CD4-positive, CD25-positive, alpha-beta regulatory T cell (primary cell): ENCODE data around the gene PPFIBP2. TPM values are rescaled to one million over a fixed set of nuclear protein-coding genes. Genes with fewer than 3 reads are reported as not detected.

ENCODE experiments used
- ATAC-seq, 2 donors: fragments of 150-1000 bp; cut with Tn5 transposase; one replicate each; pipeline ENCODE4 v1.10.0; 2021; ENCODE audit warnings: low read depth in 2 of 2, moderate number of reproducible peaks in 2 of 2, moderate library complexity in 1 of 2
- DNase-seq, 3 donors: peaks; one replicate each; pipeline versions ENCODE4 v3.0.0 to v3.0.0-alpha.2; 2012 to 2022; ENCODE audit warnings: mixed read lengths in 1 of 3
- H3K27ac ChIP-seq: one replicate; pipeline ENCODE4 v1.7.0; 2013; ENCODE audit warnings: mild to moderate bottlenecking, low read length; ENCODE audit not compliant: insufficient read depth, poor library complexity, severe bottlenecking
- H3K27me3 ChIP-seq: one replicate; pipeline ENCODE4 v1.7.0; 2013; ENCODE audit warnings: low read length; ENCODE audit not compliant: control insufficient read depth, insufficient read depth
- H3K36me3 ChIP-seq: one replicate; pipeline ENCODE4 v1.7.0; 2013; ENCODE audit warnings: mild to moderate bottlenecking, low read length, moderate library complexity; ENCODE audit not compliant: control insufficient read depth, insufficient read depth
- H3K4me1 ChIP-seq: 2 replicates; pipeline ENCODE4 v1.7.0; 2013; ENCODE audit warnings: mild to moderate bottlenecking, low read length; ENCODE audit not compliant: insufficient read depth, control insufficient read depth, poor library complexity, severe bottlenecking
- H3K4me3 ChIP-seq: one replicate; pipeline ENCODE4 v1.7.0; 2013; ENCODE audit warnings: low read depth, mild to moderate bottlenecking, low read length, moderate library complexity
- H3K9me3 ChIP-seq, 2 experiments: 1 replicate in 1 of 2; 2 replicates in 1 of 2; pipeline ENCODE4 v1.7.0; 2013; ENCODE audit warnings: low read length in 2 of 2, mild to moderate bottlenecking in 1 of 2, moderate library complexity in 1 of 2; ENCODE audit not compliant: control insufficient read depth in 2 of 2
- H3K27ac Mint-ChIP-seq, 3 donors: one replicate each; pipeline ENCODE4 v1.8.0; 2020 to 2022; ENCODE audit warnings: mild to moderate bottlenecking in 3 of 3, mixed read lengths in 3 of 3, moderate library complexity in 2 of 3
- H3K27me3 Mint-ChIP-seq: one replicate; pipeline ENCODE4 v1.8.0; 2022; ENCODE audit warnings: mild to moderate bottlenecking, mixed read lengths
- H3K36me3 Mint-ChIP-seq: one replicate; pipeline ENCODE4 v1.8.0; 2020; ENCODE audit warnings: mixed read lengths
- H3K4me1 Mint-ChIP-seq, 4 donors: one replicate each; pipeline ENCODE4 v1.8.0; 2020 to 2022; ENCODE audit warnings: mixed read lengths in 4 of 4, mild to moderate bottlenecking in 1 of 4
- H3K4me3 Mint-ChIP-seq, 4 donors: one replicate each; pipeline ENCODE4 v1.8.0; 2020 to 2022; ENCODE audit warnings: mild to moderate bottlenecking in 4 of 4, mixed read lengths in 4 of 4, moderate library complexity in 3 of 4
- H3K9me3 Mint-ChIP-seq, 7 donors: one replicate each; pipeline ENCODE4 v1.8.0; 2020 to 2022; ENCODE audit warnings: mixed read lengths in 7 of 7, mild to moderate bottlenecking in 3 of 7, moderate library complexity in 2 of 7
- polyA plus RNA-seq, 4 donors: library from polyadenylated mRNA; unstranded; fragments of 300-500 nt; fragmentation: Illumina TruSeq; gene quantifications; one replicate each; pipeline ENCODE4 v1.2.3, GENCODE V29; 2021
- total RNA-seq: library from RNA; stranded (reverse); gene quantifications from one replicate; pipeline ENCODE4 v1.2.3, GENCODE V29; 2022

Gene PPFIBP2
- total and polyA plus RNA-seq, 5 donors from 2014 or later = 0.47 to 10.6 (median 4.2) TPM

DNA sequence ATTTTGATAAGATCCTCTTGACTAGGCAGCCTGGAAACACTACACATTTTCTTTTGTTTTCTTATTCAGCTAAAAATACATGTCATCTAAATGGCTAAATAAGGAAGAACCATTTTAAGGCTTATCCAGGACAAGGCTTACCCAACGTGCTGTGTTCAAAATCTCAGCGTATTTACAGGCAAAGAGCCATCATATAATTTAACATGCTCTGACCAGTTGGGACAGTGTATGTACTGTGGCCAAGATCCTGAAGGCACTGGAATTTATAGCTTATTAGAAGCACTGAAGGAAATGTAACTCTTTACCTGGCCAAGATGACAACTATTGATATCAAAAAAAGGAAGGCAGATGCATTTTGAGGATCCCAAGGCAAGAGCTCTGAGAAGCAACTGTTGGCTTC, 71.1 kb downstream of the PPFIBP2 start:
- H3K4me1 ChIP-seq = no peaks in the 10 kb centered on the region
- H3K4me3 Mint-ChIP-seq = no peak overlapping the region
- H3K36me3 Mint-ChIP-seq = peaks cover 5% of the 10 kb centered on the region
- peaks cover 6% of the 10 kb centered on the region for H3K27me3 Mint-ChIP-seq
- no peaks in the 10 kb centered on the region for H3K36me3 ChIP-seq
- peaks cover 0 to 2% (median 0%) of the 10 kb centered on the region in 4 donors for H3K4me1 Mint-ChIP-seq
- no peaks in the 10 kb centered on the region for H3K9me3 ChIP-seq
- no peak for ATAC-seq
- no peak overlapping the region for H3K27ac Mint-ChIP-seq
- H3K4me3 ChIP-seq = no peak overlapping the region
- peaks cover 0 to 1% (median 0%) of the 10 kb centered on the region in 7 donors for H3K9me3 Mint-ChIP-seq
- no peak for DNase-seq
- no peaks in the 10 kb centered on the region for H3K27me3 ChIP-seq
- H3K27ac ChIP-seq = no peak overlapping the region

DNA sequence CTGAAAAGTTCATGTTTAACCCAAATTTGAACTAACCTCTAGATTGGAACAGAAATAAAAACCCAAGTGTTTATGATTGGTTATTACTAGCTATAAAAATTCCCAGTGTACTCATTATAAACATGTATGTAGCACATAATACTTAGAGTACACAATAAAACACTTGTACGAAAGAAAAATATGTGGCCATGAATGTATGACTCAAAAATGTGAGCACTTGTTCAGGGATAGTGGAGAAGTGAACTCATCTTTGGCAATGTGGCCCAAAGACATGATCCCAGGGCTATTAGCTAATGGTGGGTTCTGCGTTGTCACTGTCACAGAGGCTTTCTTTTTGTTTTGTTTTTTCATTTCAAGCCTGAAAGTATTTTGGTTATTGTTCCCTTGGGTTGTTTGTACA, 72.0 kb downstream of the PPFIBP2 start:
- peaks cover 0 to 1% (median 0%) of the 10 kb centered on the region in 7 donors for H3K9me3 Mint-ChIP-seq
- Histone ChIP-seq H3K36me3 (no peaks in the 10 kb centered on the region), H3K27ac (no peak overlapping the region), H3K27me3 (no peaks in the 10 kb centered on the region), H3K4me3 (no peak overlapping the region), H3K4me1 (no peaks in the 10 kb centered on the region), H3K9me3 (no peaks in the 10 kb centered on the region)
- ATAC-seq (no peak), DNase-seq (no peak)
- peaks cover 4% of the 10 kb centered on the region for H3K27me3 Mint-ChIP-seq
- no peak overlapping the region for H3K27ac Mint-ChIP-seq
- peaks cover 0 to 2% (median 1%) of the 10 kb centered on the region in 4 donors for H3K4me1 Mint-ChIP-seq
- H3K36me3 Mint-ChIP-seq = peaks cover 5% of the 10 kb centered on the region
- no peak overlapping the region for H3K4me3 Mint-ChIP-seq

DNA sequence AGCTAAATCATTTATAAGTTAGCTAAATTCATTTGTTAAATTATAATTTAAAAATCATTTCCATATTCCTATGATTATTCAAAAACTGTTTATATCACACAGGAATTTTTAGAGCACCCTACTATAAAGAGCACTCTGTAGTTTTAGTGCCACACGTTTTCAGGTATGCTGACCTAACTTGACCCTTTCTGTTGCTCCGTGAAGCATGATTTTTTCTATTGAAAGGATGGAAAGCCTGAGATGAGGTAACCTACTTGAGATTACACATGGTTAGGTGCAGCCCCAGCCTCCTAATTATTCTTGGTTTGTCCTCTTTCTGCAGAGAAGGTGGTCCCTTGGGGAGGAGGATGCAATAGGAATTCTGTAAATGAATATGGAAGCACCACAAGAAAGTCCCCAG, 72.6 kb downstream of the PPFIBP2 start:
- Mint-ChIP-seq H3K4me3 (no peak overlapping the region), H3K4me1 (peaks cover 0 to 3% (median 1%) of the 10 kb centered on the region in 4 donors), H3K9me3 (peaks cover 0 to 1% (median 0%) of the 10 kb centered on the region in 7 donors), H3K27ac (no peak overlapping the region), H3K36me3 (peaks cover 5% of the 10 kb centered on the region), H3K27me3 (peaks cover 4% of the 10 kb centered on the region)
- Histone ChIP-seq H3K4me3 (no peak overlapping the region), H3K27ac (no peak overlapping the region), H3K27me3 (no peaks in the 10 kb centered on the region), H3K9me3 (no peaks in the 10 kb centered on the region), H3K4me1 (no peaks in the 10 kb centered on the region), H3K36me3 (no peaks in the 10 kb centered on the region)
- ATAC-seq = no peak
- DNase-seq = no peak

DNA sequence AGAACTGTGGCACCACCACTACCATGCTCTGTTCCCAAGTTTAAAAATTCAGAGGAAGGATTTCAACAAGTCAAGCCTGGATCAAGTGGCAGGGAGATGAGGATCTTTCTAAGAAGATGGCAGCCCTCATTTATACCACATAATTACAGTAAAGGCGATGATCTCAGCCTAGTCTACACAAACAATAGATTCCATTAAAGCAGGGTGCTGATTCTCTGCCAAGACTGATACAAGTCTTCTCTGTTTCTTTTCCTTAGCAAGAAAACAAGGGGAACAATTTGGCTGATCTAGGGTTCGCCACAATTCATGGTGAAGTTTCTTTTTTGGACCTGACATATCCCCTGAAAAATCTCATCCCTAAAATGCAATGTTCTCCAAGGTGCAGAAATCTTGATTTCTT, 73.9 kb downstream of the PPFIBP2 start:
- H3K4me3 ChIP-seq = no peak overlapping the region
- H3K9me3 ChIP-seq = no peaks in the 10 kb centered on the region
- Mint-ChIP-seq H3K27ac (no peak overlapping the region), H3K4me1 (peaks cover 0 to 16% (median 10%) of the 10 kb centered on the region in 4 donors), H3K27me3 (no peaks in the 10 kb centered on the region), H3K36me3 (peaks cover 3% of the 10 kb centered on the region), H3K9me3 (no peaks in the 10 kb centered on the region), H3K4me3 (no peak overlapping the region)
- H3K36me3 ChIP-seq = no peaks in the 10 kb centered on the region
- no peaks in the 10 kb centered on the region for H3K4me1 ChIP-seq
- no peaks in the 10 kb centered on the region for H3K27me3 ChIP-seq
- DNase-seq = no peak
- H3K27ac ChIP-seq = no peak overlapping the region
- no peak for ATAC-seq

DNA sequence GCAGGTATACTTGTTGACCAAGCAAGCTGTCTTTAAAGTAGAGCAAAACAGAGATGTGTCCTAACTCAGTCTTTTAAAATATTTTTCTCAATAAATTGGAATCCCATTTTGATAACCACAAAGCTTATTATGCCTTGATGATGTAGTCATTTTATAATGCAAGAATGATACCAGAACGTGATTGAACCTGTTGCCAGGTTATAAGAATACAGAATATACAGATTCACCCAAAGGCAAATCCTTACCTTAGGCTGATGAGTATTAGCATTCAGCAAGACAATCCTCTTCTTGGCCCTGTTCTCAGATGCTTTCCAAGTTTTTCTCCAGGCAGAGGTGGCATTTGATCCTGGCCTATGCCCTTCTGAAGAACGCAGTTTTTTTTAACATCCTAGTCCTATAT, 76.1 kb downstream of the PPFIBP2 start:
- Histone ChIP-seq H3K4me3 (no peak overlapping the region), H3K4me1 (no peaks in the 10 kb centered on the region), H3K27me3 (no peaks in the 10 kb centered on the region), H3K36me3 (no peaks in the 10 kb centered on the region), H3K27ac (no peak overlapping the region), H3K9me3 (no peaks in the 10 kb centered on the region)
- no peaks in the 10 kb centered on the region for H3K9me3 Mint-ChIP-seq
- peaks cover 0 to 22% (median 15%) of the 10 kb centered on the region in 4 donors for H3K4me1 Mint-ChIP-seq
- no peak overlapping the region for H3K4me3 Mint-ChIP-seq
- no peak overlapping the region for H3K27ac Mint-ChIP-seq
- DNase-seq (no peak), ATAC-seq (no peak)
- H3K36me3 Mint-ChIP-seq = peaks cover 3% of the 10 kb centered on the region
- H3K27me3 Mint-ChIP-seq = no peaks in the 10 kb centered on the region

DNA sequence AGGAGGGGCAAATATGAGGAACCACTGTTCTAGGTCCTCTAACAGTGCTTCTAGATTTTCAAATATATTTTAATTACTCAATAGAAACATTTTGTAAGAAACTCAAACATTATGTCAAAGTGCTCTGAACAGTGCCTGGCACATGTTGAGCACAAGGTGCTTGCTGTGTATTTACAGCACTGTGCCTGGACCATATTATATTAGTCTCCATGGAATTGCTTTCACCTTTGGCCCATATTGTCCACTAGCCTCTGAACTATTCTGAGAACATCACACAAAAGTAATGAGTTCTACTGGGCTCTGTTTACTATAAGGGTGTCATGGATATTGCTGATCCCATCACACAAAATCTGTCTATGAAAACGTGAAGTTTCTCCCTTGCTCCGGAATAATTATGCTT, 76.7 kb downstream of the PPFIBP2 start:
- H3K36me3 Mint-ChIP-seq = peaks cover 3% of the 10 kb centered on the region
- Histone ChIP-seq H3K27me3 (no peaks in the 10 kb centered on the region), H3K4me1 (no peaks in the 10 kb centered on the region), H3K4me3 (no peak overlapping the region), H3K9me3 (no peaks in the 10 kb centered on the region), H3K27ac (no peak overlapping the region), H3K36me3 (no peaks in the 10 kb centered on the region)
- no peaks in the 10 kb centered on the region for H3K27me3 Mint-ChIP-seq
- peaks cover 0 to 22% (median 13%) of the 10 kb centered on the region in 4 donors for H3K4me1 Mint-ChIP-seq
- DNase-seq = no peak
- no peak overlapping the region for H3K27ac Mint-ChIP-seq
- no peaks in the 10 kb centered on the region for H3K9me3 Mint-ChIP-seq
- H3K4me3 Mint-ChIP-seq = no peak overlapping the region
- ATAC-seq = no peak

DNA sequence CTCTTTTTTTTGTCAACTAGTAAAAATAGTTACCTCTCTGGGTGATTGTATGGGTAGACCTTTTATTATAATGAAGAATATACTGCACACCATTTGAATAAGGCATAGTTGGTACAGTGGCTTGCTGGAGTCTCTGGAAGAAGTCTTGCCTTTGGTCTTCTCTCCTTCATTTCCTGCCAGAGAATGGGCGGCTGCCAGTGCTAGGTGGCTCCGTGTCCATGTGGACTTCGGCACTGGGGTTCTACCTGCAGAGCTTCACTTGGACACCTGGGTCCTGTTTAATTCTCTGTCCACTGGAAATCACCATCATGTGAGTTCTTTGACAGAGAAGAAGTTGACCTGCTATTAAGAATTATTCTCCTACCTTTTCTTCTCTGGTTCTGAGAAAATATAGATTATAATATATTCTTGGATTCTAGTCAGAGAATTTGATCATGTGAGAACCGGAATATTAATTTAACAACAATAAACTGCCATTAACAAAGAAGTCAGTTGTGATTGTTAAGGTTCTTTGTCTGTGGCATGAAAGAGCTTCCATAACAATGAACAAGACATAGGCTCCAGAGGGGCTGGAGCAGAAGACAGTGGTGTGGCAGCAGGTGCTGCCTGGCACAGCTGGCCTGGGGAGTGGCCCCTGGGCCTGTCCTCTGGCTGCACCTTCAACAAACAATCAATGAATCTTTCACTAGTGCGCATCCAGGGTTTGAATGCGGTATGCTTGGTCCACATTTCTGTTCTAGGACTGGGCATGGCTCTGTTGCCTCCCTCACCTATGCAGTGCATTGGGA, 77.5 kb downstream of the PPFIBP2 start:
- no peak for ATAC-seq
- Mint-ChIP-seq H3K4me3 (no peak overlapping the region), H3K27me3 (no peaks in the 10 kb centered on the region), H3K9me3 (no peaks in the 10 kb centered on the region), H3K36me3 (peaks cover 3% of the 10 kb centered on the region), H3K4me1 (peaks cover 0 to 22% (median 13%) of the 10 kb centered on the region in 4 donors), H3K27ac (no peak overlapping the region)
- Histone ChIP-seq H3K27ac (no peak overlapping the region), H3K27me3 (no peaks in the 10 kb centered on the region), H3K36me3 (no peaks in the 10 kb centered on the region), H3K9me3 (no peaks in the 10 kb centered on the region), H3K4me1 (no peaks in the 10 kb centered on the region), H3K4me3 (no peak overlapping the region)
- no peak for DNase-seq

DNA sequence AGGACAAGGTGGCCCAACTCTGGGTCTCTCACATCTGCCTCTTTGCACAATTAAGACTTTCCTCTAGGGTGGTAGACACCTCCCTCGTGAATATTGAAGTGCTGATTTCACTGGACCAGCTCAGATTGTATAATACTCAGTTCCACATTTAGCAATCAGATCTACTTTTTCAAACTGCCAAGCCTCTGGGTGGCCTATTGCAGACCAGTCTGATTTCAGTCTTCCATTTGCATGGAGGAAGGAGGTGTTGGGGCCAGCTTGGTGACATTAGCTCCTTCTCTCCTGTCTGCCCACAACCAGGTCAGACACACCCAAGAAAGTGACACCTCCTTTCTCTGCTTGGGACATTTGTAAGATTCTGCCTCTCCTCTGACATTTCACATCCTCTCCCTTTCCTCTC, 78.2 kb downstream of the PPFIBP2 start:
- Mint-ChIP-seq H3K27ac (no peak overlapping the region), H3K4me1 (peaks cover 0 to 22% (median 13%) of the 10 kb centered on the region in 4 donors), H3K36me3 (peaks cover 3% of the 10 kb centered on the region), H3K9me3 (no peaks in the 10 kb centered on the region), H3K27me3 (no peaks in the 10 kb centered on the region), H3K4me3 (no peak overlapping the region)
- H3K27ac ChIP-seq = no peak overlapping the region
- ATAC-seq = no peak
- no peak overlapping the region for H3K4me3 ChIP-seq
- no peaks in the 10 kb centered on the region for H3K36me3 ChIP-seq
- no peaks in the 10 kb centered on the region for H3K4me1 ChIP-seq
- DNase-seq = no peak
- H3K27me3 ChIP-seq = no peaks in the 10 kb centered on the region
- H3K9me3 ChIP-seq = no peaks in the 10 kb centered on the region
